Neural cell (in vitro differentiated cells): ENCODE data around the gene KCTD19. TPM values are rescaled to one million over a fixed set of nuclear protein-coding genes. Genes with fewer than 3 reads are reported as not detected.

ENCODE experiments used
- H2AFZ ChIP-seq: fragments of 200-600, 300-800 bp; sonication (generic), shearing (Covaris generic); 2 replicates; pipeline ENCODE4 v1.6.0; 2014; ENCODE audit warnings: low read depth, mild to moderate bottlenecking, antibody characterized with exemption, low read length, moderate library complexity
- H3F3A ChIP-seq: fragments of 200-600 bp; shearing (Covaris generic); 2 replicates; pipeline ENCODE4 v1.6.1; 2016; ENCODE audit warnings: mild to moderate bottlenecking, moderate library complexity, mixed read lengths, antibody characterized with exemption, low read length; ENCODE audit not compliant: insufficient read depth, poor library complexity, severe bottlenecking
- H3K27ac ChIP-seq: fragments of 200-600, 300-800 bp; sonication (generic), shearing (Covaris generic); 2 replicates; pipeline ENCODE4 v1.5.1; 2014; ENCODE audit warnings: mild to moderate bottlenecking, low read length, moderate library complexity
- H3K27me3 ChIP-seq: fragments of 300-800, 200-600 bp; sonication (generic), shearing (Covaris generic); 2 replicates; pipeline ENCODE4 v1.6.0; 2014; ENCODE audit warnings: mild to moderate bottlenecking, low read depth, low read length, moderate library complexity; ENCODE audit not compliant: insufficient read depth
- H3K36me3 ChIP-seq: fragments of 300-800, 200-600 bp; sonication (generic), shearing (Covaris generic); 2 replicates; pipeline ENCODE4 v1.5.1; 2014; ENCODE audit warnings: mild to moderate bottlenecking, antibody characterized with exemption, low read length, moderate library complexity; ENCODE audit not compliant: insufficient read depth
- H3K4me2 ChIP-seq: fragments of 300-800, 200-600 bp; sonication (generic), shearing (Covaris generic); 2 replicates; pipeline ENCODE4 v1.6.0; 2014; ENCODE audit warnings: mild to moderate bottlenecking, low read length
- H3K4me3 ChIP-seq: fragments of 300-800, 200-600 bp; sonication (generic), shearing (Covaris generic); 2 replicates; pipeline ENCODE4 v1.5.1; 2014; ENCODE audit warnings: mild to moderate bottlenecking, low read length, moderate library complexity
- H3K79me2 ChIP-seq: fragments of 200-600 bp; shearing (Covaris generic); replicated peaks from 2 replicates; pipeline ENCODE4 v1.6.0; 2014; ENCODE audit warnings: mild to moderate bottlenecking, low read length, moderate library complexity; ENCODE audit not compliant: insufficient read depth
- H3K9ac ChIP-seq: fragments of 300-800, 200-600 bp; sonication (generic), shearing (Covaris generic); 2 replicates; pipeline ENCODE4 v1.6.1; 2016; ENCODE audit warnings: mild to moderate bottlenecking, low read length, mixed read lengths
- H3K9me2 ChIP-seq: fragments of 200-600 bp; shearing (Covaris generic); 2 replicates; pipeline ENCODE4 v1.6.1; 2016; ENCODE audit warnings: mild to moderate bottlenecking, low read length, mixed read lengths; ENCODE audit not compliant: insufficient read depth
- H3K9me3 ChIP-seq: fragments of 200-600, 300-800 bp; sonication (generic), shearing (Covaris generic); 2 replicates; pipeline ENCODE4 v1.6.1; 2016; ENCODE audit warnings: mild to moderate bottlenecking, mixed run types, low read length, moderate library complexity, mixed read lengths
- H4K20me1 ChIP-seq: fragments of 200-600 bp; shearing (Covaris generic); 2 replicates; pipeline ENCODE4 v1.6.1; 2016; ENCODE audit warnings: mild to moderate bottlenecking, mixed run types; ENCODE audit not compliant: insufficient read depth
- CTCF ChIP-seq: fragments of 450-650 bp; IDR thresholded peaks from 2 replicates; pipeline ENCODE4 v1.5.1; 2014; ENCODE audit warnings: antibody characterized with exemption, mild to moderate bottlenecking, moderate library complexity; ENCODE audit not compliant: poor library complexity, severe bottlenecking
- EP300 ChIP-seq: fragments of 450-650 bp; conservative IDR thresholded peaks from 2 replicates; pipeline ENCODE4 v1.6.1; 2014; ENCODE audit warnings: antibody characterized with exemption, mild to moderate bottlenecking, moderate library complexity; ENCODE audit not compliant: poor library complexity, severe bottlenecking
- EZH2 ChIP-seq: fragments of 200-600, 300-800 bp; shearing (Covaris generic), sonication (generic); IDR thresholded peaks from 2 replicates; pipeline ENCODE4 v1.6.1; 2014; ENCODE audit warnings: antibody characterized with exemption, low read length, borderline replicate concordance, mild to moderate bottlenecking; ENCODE audit not compliant: insufficient read depth, poor library complexity, severe bottlenecking
- MXI1 ChIP-seq: fragments of 450-650 bp; conservative IDR thresholded peaks from 2 replicates; pipeline ENCODE4 v1.6.1; 2014; ENCODE audit warnings: antibody characterized with exemption, mild to moderate bottlenecking; ENCODE audit not compliant: poor library complexity, severe bottlenecking
- POLR2AphosphoS5 ChIP-seq: IDR thresholded peaks from 2 replicates; pipeline ENCODE4 v1.6.1; 2012
- RAD21 ChIP-seq: fragments of 450-650 bp; conservative IDR thresholded peaks from 2 replicates; pipeline ENCODE4 v1.6.1; 2014; ENCODE audit warnings: antibody characterized with exemption, mild to moderate bottlenecking, moderate library complexity
- REST ChIP-seq: IDR thresholded peaks from 2 replicates; pipeline ENCODE4 v1.6.1; 2012; ENCODE audit warnings: borderline replicate concordance
- SMC3 ChIP-seq: fragments of 450-650 bp; conservative IDR thresholded peaks from 2 replicates; pipeline ENCODE4 v1.6.1; 2014; ENCODE audit warnings: antibody characterized with exemption, mild to moderate bottlenecking, moderate library complexity; ENCODE audit not compliant: poor library complexity
- TAF1 ChIP-seq: IDR thresholded peaks from 2 replicates; pipeline ENCODE4 v1.6.1; 2012; ENCODE audit warnings: low read depth
- polyA plus RNA-seq: library from polyadenylated mRNA; depleted of rRNA; stranded (reverse); fragments of >200 nt; gene quantifications from 2 replicates; pipeline ENCODE4 v1.2.3, GENCODE V29; 2014

The KCTD19 gene
- polyA plus RNA-seq, 1 donor from 2014 or later = 0.45 TPM

GRCh38 chr16:67281536-67282446 lies 44.8 kb downstream of the KCTD19 start:
- no peak overlapping the region for H3K4me2 ChIP-seq
- no peaks in the 10 kb centered on the region for H3F3A ChIP-seq
- no peaks in the 10 kb centered on the region for H3K36me3 ChIP-seq
- TF ChIP-seq CTCF = no peak
- TF ChIP-seq POLR2AphosphoS5 = no peak
- TF ChIP-seq TAF1 = no peak
- TF ChIP-seq RAD21 = no peak
- TF ChIP-seq EZH2 = no peak
- TF ChIP-seq REST = no peak
- TF ChIP-seq EP300 = no peak
- no peak for TF ChIP-seq MXI1
- no peak for TF ChIP-seq SMC3
- no peak overlapping the region for H3K4me3 ChIP-seq
- H3K27me3 ChIP-seq = peaks cover 6% of the 10 kb centered on the region
- H2AFZ ChIP-seq = no peak overlapping the region
- H3K9me2 ChIP-seq = no peaks in the 10 kb centered on the region
- no peaks in the 10 kb centered on the region for H3K79me2 ChIP-seq
- no peak overlapping the region for H3K9ac ChIP-seq
- H4K20me1 ChIP-seq = no peaks in the 10 kb centered on the region
- no peak overlapping the region for H3K27ac ChIP-seq
- H3K9me3 ChIP-seq = no peaks in the 10 kb centered on the region

- Histone ChIP-seq H3K9me3 (no peaks in the 10 kb centered on the region), H3K79me2 (no peaks in the 10 kb centered on the region), H3K27me3 (peaks cover 6% of the 10 kb centered on the region), H2AFZ (no peak overlapping the region), H3K4me2 (no peak overlapping the region), H3K9ac (no peak overlapping the region), H3F3A (no peaks in the 10 kb centered on the region), H3K27ac (no peak overlapping the region), H3K36me3 (no peaks in the 10 kb centered on the region), H4K20me1 (no peaks in the 10 kb centered on the region), H3K4me3 (no peak overlapping the region), H3K9me2 (no peaks in the 10 kb centered on the region)
- TF ChIP-seq CTCF = no peak
- no peak for TF ChIP-seq SMC3
- TF ChIP-seq MXI1 = no peak
- no peak for TF ChIP-seq POLR2AphosphoS5
Observed at GRCh38 chr16:67280090-67281015, 46.2 kb downstream of the KCTD19 start.
